ENCODE measurements around the gene C10orf90. TPM values are rescaled to one million over a fixed set of nuclear protein-coding genes. Genes with fewer than 3 reads are reported as not detected.

The C10orf90 gene
- total RNA-seq, 4 donors from 2014 or later = 0.33 to 1.2 (median 1.1) TPM; not detected in 1

- TF ChIP-seq, protein P1, sequence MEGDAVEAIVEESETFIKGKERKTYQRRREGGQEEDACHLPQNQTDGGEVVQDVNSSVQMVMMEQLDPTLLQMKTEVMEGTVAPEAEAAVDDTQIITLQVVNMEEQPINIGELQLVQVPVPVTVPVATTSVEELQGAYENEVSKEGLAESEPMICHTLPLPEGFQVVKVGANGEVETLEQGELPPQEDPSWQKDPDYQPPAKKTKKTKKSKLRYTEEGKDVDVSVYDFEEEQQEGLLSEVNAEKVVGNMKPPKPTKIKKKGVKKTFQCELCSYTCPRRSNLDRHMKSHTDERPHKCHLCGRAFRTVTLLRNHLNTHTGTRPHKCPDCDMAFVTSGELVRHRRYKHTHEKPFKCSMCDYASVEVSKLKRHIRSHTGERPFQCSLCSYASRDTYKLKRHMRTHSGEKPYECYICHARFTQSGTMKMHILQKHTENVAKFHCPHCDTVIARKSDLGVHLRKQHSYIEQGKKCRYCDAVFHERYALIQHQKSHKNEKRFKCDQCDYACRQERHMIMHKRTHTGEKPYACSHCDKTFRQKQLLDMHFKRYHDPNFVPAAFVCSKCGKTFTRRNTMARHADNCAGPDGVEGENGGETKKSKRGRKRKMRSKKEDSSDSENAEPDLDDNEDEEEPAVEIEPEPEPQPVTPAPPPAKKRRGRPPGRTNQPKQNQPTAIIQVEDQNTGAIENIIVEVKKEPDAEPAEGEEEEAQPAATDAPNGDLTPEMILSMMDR (IDR thresholded peaks at IDR 0.05; ENCODE audit: low read depth) = no peak
Measured at GRCh38 chr10:126437635-126438406, 232.7 kb downstream of the C10orf90 start.

DNA sequence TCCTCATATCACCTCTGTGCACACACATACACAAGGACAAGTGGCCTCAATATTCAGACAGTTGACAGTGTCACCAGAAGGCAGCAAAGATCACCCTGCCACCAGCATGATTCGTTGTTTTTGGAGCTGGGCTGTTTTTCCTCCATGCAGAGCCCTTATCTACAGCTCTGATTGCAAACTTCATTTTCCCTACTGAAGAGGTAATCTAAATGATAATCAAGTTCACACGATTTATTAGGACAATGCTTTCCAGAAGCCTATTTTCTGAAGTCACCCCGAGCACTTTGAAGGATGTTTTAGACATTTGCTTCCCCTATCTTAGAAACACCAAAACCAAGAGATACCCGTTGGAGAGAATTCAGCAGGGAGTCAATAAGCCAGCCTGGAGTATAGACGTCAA lies 236.3 kb downstream of the C10orf90 start:
- TF ChIP-seq, protein P1 (IDR thresholded peaks at IDR 0.05; ENCODE audit: low read depth) = no peak

GRCh38 chr10:126433351-126433750 lies 237.1 kb downstream of the C10orf90 start:
- TF ChIP-seq, protein P1 (IDR thresholded peaks at IDR 0.05; ENCODE audit: low read depth) = no peak

GRCh38 chr10:126432507-126432906 lies 238.0 kb downstream of the C10orf90 start:
- TF ChIP-seq, protein P1 (IDR thresholded peaks at IDR 0.05; ENCODE audit: low read depth) = no peak

GRCh38 chr10:126431816-126432215 lies 238.7 kb downstream of the C10orf90 start:
- TF ChIP-seq, protein P1 (IDR thresholded peaks at IDR 0.05; ENCODE audit: low read depth) = no peak

- TF ChIP-seq, protein P1 (IDR thresholded peaks at IDR 0.05; ENCODE audit: low read depth) = no peak
Measured at GRCh38 chr10:126430512-126430911, 240.0 kb downstream of the C10orf90 start.

DNA sequence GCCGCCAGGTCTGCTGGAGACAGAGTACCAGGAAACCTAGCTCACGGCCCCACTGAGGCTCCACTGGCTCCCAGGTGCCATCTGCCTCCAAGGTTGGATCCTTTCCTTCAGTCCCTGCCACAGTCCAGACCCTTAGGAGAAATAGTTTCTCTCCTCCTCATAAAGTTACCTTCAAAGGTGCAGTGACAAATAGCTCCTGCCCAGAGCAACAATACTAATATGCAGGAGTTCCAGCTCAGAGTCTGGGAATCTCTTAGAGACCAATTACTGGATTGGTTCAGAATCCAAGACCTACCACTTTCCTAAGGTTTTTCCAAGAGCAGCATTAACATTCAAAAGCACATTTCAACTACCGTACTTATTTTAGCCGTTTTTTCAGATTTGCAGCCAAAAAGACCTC lies 241.2 kb downstream of the C10orf90 start:
- TF ChIP-seq, protein P1 (IDR thresholded peaks at IDR 0.05; ENCODE audit: low read depth) = no peak
